Measurements from ENCODE around the gene TSPYL1. TPM values are rescaled to one million over a fixed set of nuclear protein-coding genes. Genes with fewer than 3 reads are reported as not detected.

TSPYL1 gene
- total RNA-seq, 1 experiment from 2014 or later = 73.1 TPM

DNA sequence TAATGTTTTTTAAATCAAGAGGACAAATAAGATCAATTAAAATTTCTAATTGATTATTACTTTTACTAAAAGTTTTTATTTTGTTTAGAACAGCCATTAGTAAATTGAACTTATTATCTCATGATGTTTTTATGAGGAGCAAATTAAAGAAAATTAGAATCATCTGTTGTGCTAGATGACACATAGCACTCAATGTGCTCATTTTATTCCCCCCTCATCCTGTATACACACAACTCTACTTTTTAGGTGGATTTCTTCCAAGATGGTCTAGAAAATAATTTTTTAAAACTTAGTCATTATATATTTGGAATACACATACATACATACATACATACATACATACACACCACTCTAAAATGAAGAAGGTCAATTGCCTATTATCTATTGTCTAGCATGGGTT lies 29.3 kb upstream of the TSPYL1 start:
- ChIA-PET POLR2A (ENCODE audit: unreplicated experiment) (no interaction called here), CTCF (no interaction called here)
- no peak overlapping the region for H2AFZ ChIP-seq
- no peak overlapping the region for H3K4me3 ChIP-seq
- no TSS peak for BruUV-seq (replicated peaks)
- no peak overlapping the region for H3K4me2 ChIP-seq
- DNase-seq = no peak
- H3K9me2 ChIP-seq (ENCODE audit: insufficient read depth) = 0 out of 2 replicates have a peak, but pooled peaks cover 3% of the 10 kb centered on the region
- H3K27ac ChIP-seq = no peak overlapping the region
- no peaks in the 10 kb centered on the region for H3F3A ChIP-seq (ENCODE audit: insufficient read depth, low read depth)
- no peaks in the 10 kb centered on the region; the same call in 1 of the 2 replicates for H4K20me1 ChIP-seq (ENCODE audit: insufficient read depth)
- H3K36me3 ChIP-seq (ENCODE audit: low read depth) = no peaks in the 10 kb centered on the region
- H3K27me3 ChIP-seq (ENCODE audit: insufficient read depth, low read depth) = no peaks in the 10 kb centered on the region
- no peaks in the 10 kb centered on the region for H3K9me3 ChIP-seq (ENCODE audit: insufficient read depth, low read depth)
- intact Hi-C loops (cut with micrococcal nuclease; ENCODE audit: unreplicated experiment) = no loop called here
- no peaks in the 10 kb centered on the region for H3K4me1 ChIP-seq (replicated peaks; ENCODE audit: insufficient read depth)
- no peaks in the 10 kb centered on the region for H3K79me2 ChIP-seq (ENCODE audit: low read depth)
- TF ChIP-seq, protein P1, sequence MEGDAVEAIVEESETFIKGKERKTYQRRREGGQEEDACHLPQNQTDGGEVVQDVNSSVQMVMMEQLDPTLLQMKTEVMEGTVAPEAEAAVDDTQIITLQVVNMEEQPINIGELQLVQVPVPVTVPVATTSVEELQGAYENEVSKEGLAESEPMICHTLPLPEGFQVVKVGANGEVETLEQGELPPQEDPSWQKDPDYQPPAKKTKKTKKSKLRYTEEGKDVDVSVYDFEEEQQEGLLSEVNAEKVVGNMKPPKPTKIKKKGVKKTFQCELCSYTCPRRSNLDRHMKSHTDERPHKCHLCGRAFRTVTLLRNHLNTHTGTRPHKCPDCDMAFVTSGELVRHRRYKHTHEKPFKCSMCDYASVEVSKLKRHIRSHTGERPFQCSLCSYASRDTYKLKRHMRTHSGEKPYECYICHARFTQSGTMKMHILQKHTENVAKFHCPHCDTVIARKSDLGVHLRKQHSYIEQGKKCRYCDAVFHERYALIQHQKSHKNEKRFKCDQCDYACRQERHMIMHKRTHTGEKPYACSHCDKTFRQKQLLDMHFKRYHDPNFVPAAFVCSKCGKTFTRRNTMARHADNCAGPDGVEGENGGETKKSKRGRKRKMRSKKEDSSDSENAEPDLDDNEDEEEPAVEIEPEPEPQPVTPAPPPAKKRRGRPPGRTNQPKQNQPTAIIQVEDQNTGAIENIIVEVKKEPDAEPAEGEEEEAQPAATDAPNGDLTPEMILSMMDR (conservative IDR thresholded peaks at IDR 0.05) = no peak
- TF ChIP-seq EZH2 (IDR thresholded peaks at IDR 0.05; ENCODE audit: low read depth) = no peak

DNA sequence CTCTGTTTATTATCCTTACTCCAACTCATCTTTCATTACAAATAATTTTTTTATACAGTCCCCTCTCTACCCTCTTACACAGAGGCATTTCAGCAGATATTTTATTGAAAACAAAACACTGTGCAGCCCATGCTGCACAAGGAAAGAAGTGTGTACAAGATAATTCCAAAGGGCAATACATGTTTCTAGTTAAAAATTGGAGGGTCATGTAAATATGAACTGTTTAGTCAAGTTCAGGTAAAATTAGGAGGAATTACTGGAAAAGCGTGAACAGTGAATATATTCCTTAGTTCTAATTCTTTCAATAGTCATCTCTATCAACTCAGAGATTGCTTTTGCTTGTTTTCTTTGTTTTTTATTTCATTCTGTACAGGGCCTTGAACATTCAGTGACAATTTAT lies 27.9 kb upstream of the TSPYL1 start:
- Histone ChIP-seq H3K4me1 (replicated peaks; ENCODE audit: insufficient read depth) (no peaks in the 10 kb centered on the region), H4K20me1 (ENCODE audit: insufficient read depth) (no peaks in the 10 kb centered on the region; the same call in 1 of the 2 replicates), H3K36me3 (ENCODE audit: low read depth) (no peaks in the 10 kb centered on the region), H3F3A (ENCODE audit: insufficient read depth, low read depth) (no peaks in the 10 kb centered on the region), H3K27me3 (ENCODE audit: insufficient read depth, low read depth) (no peaks in the 10 kb centered on the region), H3K79me2 (ENCODE audit: low read depth) (no peaks in the 10 kb centered on the region), H3K4me2 (no peak overlapping the region), H3K9me3 (ENCODE audit: insufficient read depth, low read depth) (no peaks in the 10 kb centered on the region), H3K9me2 (ENCODE audit: insufficient read depth) (0 out of 2 replicates have a peak, but pooled peaks cover 3% of the 10 kb centered on the region), H2AFZ (no peak overlapping the region), H3K27ac (no peak overlapping the region), H3K4me3 (no peak overlapping the region)
- CTCF ChIA-PET = no interaction called here
- no TSS peak for BruUV-seq (replicated peaks)
- no peak for DNase-seq
- intact Hi-C loops (cut with micrococcal nuclease; ENCODE audit: unreplicated experiment) = no loop called here
- POLR2A ChIA-PET (ENCODE audit: unreplicated experiment) = no interaction called here
- TF ChIP-seq EZH2 (IDR thresholded peaks at IDR 0.05; ENCODE audit: low read depth) = no peak
- TF ChIP-seq, protein P1 (conservative IDR thresholded peaks at IDR 0.05) = no peak

DNA sequence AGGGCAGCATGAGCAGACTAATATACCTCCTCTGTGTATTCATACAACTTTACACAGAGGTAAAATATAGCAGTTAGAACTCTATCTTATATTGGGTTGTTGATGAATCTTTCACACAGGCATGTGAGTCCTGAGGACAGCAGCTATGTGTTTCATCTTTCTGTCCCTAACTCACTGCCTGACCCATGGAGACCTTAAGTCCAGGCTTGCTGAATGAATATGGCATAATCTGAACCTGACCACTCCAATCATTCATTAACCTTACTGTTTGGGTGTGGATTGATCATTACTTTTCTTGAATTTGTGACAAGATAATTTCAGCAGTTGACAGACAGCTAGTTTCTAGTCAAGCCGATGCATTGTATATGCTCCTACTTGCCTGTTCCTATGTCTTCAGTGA lies 27.3 kb upstream of the TSPYL1 start:
- no peak for DNase-seq
- POLR2A ChIA-PET (ENCODE audit: unreplicated experiment) = no interaction called here
- Histone ChIP-seq H3K4me2 (no peak overlapping the region), H3K4me3 (no peak overlapping the region), H3K27me3 (ENCODE audit: insufficient read depth, low read depth) (no peaks in the 10 kb centered on the region), H3K27ac (no peak overlapping the region), H3F3A (ENCODE audit: insufficient read depth, low read depth) (no peaks in the 10 kb centered on the region), H3K4me1 (replicated peaks; ENCODE audit: insufficient read depth) (no peaks in the 10 kb centered on the region), H2AFZ (no peak overlapping the region), H4K20me1 (ENCODE audit: insufficient read depth) (no peaks in the 10 kb centered on the region; the same call in 1 of the 2 replicates), H3K9me3 (ENCODE audit: insufficient read depth, low read depth) (no peaks in the 10 kb centered on the region), H3K9me2 (ENCODE audit: insufficient read depth) (0 out of 2 replicates have a peak, but pooled peaks cover 3% of the 10 kb centered on the region), H3K79me2 (ENCODE audit: low read depth) (no peaks in the 10 kb centered on the region), H3K36me3 (ENCODE audit: low read depth) (no peaks in the 10 kb centered on the region)
- no peak for TF ChIP-seq EZH2 (IDR thresholded peaks at IDR 0.05; ENCODE audit: low read depth)
- TF ChIP-seq, protein P1 (conservative IDR thresholded peaks at IDR 0.05) = no peak
- CTCF ChIA-PET = no interaction called here
- intact Hi-C loops (cut with micrococcal nuclease; ENCODE audit: unreplicated experiment) = no loop called here
- no TSS peak for BruUV-seq (replicated peaks)
